GM12891 (cell line): ENCODE data around the gene ANKFN1.

Experiments
- PAX5 ChIP-seq: IDR thresholded peaks from 2 replicates; pipeline ENCODE4 v1.6.1; 2011; ENCODE audit warnings: low read length, moderate library complexity, mild to moderate bottlenecking; ENCODE audit not compliant: insufficient read depth, severe bottlenecking
- POLR2A ChIP-seq: IDR thresholded peaks from 2 replicates; pipeline ENCODE4 v1.6.1; 2011; ENCODE audit warnings: low read depth, low read length, control low read depth
- POLR2AphosphoS5 ChIP-seq: IDR thresholded peaks from 2 replicates; pipeline ENCODE4 v1.6.1; 2011; ENCODE audit warnings: low read depth, low read length, control low read depth
- SPI1 ChIP-seq: IDR thresholded peaks from 2 replicates; pipeline ENCODE4 v1.6.1; 2011; ENCODE audit warnings: low read depth, low read length, control low read depth
- TAF1 ChIP-seq: IDR thresholded peaks from 2 replicates; pipeline ENCODE4 v1.6.1; 2011; ENCODE audit warnings: low read depth, low read length, control low read depth

DNA sequence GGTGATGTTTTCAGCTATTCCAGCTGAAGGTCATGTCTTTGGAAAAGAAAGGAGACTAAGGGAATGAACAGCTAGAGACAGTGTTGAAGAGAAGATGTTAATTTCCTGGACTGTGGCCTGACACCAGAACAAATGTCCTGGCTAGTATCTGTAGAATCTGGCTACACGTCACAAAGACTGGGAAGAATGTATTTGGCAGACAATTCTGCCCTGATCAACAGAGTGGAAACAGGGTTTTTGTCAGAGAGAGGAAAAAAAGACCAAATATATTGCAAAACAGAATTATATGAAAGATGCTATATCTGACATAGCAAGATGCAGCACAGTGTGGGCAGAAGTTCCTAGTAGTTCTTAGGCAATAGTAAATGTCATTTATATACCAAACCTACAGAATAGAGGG is 17.0 kb upstream of the ANKFN1 start:
- no peak for TF ChIP-seq POLR2A
- no peak for TF ChIP-seq SPI1
- TF ChIP-seq TAF1: no peak
- TF ChIP-seq POLR2AphosphoS5: no peak
- no peak for TF ChIP-seq PAX5
